ENCODE measurements around the gene SLC9C2. TPM values are rescaled to one million over a fixed set of nuclear protein-coding genes. Genes with fewer than 3 reads are reported as not detected.

SLC9C2 gene
- total and polyA plus RNA-seq, 8 donors: 2.6 TPM; not detected in 7

DNA sequence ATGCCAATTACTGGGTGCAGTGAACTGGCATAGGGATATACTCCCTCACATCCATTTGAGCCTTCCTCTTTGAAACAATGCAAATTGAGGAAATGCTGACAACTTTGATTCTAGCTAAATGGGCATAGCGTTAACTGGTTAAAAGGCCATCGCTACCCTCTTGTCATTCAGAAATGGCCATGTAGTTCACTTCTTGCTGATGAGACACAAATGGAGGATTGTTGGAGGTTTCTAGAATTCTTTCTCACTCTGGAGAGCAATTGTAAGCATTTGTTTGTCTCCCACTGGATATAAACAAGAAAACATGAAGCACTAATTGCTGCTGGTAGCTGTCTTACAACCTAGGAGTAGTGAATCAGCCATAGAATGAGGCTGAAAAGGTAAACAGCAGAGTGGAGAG, 111.4 kb downstream of the SLC9C2 start:
- H3K4me1 ChIP-seq: no peaks in the 10 kb centered on the region
- H3K9me3 ChIP-seq: no peaks in the 10 kb centered on the region

DNA sequence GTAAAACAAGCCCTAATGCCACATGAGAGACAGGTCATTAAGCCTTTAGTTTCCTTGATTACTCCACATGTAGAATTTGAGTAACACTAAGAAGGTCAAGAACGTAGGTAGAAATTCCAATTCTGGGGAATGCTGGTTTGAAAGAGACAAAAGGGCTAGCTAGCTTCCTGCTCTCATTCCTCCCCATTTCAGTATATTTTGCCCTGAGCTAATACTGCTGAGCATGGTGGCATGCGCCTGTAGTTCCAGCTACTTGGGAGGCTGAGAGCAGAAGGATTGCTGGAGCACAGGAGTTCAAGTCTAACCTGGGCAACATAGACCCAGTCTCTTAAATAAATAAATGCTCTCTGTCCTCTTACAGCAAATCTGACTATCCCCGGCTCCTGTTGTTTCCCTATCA, 112.9 kb downstream of the SLC9C2 start:
- H3K4me1 ChIP-seq: no peaks in the 10 kb centered on the region
- WGBS, 5 donors: 90 to 98% (median 98%) methylated on average over 3 of the region's 3 CpGs
- no peaks in the 10 kb centered on the region for H3K9me3 ChIP-seq
- H3K4me3 ChIP-seq: no peak overlapping the region
- no peaks in the 10 kb centered on the region for H3K27me3 ChIP-seq
- TF ChIP-seq, protein P1, sequence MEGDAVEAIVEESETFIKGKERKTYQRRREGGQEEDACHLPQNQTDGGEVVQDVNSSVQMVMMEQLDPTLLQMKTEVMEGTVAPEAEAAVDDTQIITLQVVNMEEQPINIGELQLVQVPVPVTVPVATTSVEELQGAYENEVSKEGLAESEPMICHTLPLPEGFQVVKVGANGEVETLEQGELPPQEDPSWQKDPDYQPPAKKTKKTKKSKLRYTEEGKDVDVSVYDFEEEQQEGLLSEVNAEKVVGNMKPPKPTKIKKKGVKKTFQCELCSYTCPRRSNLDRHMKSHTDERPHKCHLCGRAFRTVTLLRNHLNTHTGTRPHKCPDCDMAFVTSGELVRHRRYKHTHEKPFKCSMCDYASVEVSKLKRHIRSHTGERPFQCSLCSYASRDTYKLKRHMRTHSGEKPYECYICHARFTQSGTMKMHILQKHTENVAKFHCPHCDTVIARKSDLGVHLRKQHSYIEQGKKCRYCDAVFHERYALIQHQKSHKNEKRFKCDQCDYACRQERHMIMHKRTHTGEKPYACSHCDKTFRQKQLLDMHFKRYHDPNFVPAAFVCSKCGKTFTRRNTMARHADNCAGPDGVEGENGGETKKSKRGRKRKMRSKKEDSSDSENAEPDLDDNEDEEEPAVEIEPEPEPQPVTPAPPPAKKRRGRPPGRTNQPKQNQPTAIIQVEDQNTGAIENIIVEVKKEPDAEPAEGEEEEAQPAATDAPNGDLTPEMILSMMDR (IDR thresholded peaks at IDR 0.05): no peak
- no peak for TF ChIP-seq EP300 (IDR thresholded peaks at IDR 0.05)
- no peak for TF ChIP-seq POLR2A (IDR thresholded peaks at IDR 0.05)
- TF ChIP-seq POLR2AphosphoS5 (IDR thresholded peaks at IDR 0.05): no peak
- H3K36me3 ChIP-seq: peaks cover 39 to 67% (median 54%) of the 10 kb centered on the region in 4 donors
- no peak overlapping the region for H3K27ac ChIP-seq
- DNase-seq: no peak
- intact Hi-C loops (cut with DNase I; ENCODE audit: low total_unique reads): no loop called here

More for the DNA sequence above, 111.4 kb downstream of the SLC9C2 start:
- intact Hi-C loops (cut with DNase I; ENCODE audit: low total_unique reads): no loop called here
- Histone ChIP-seq H3K4me3 (no peak overlapping the region), H3K27me3 (no peaks in the 10 kb centered on the region), H3K27ac (no peak overlapping the region), H3K36me3 (peaks cover 24 to 52% (median 39%) of the 10 kb centered on the region in 4 donors)
- no peak for DNase-seq
- 95 to 100% (median 97%) methylated on average over 2 of the region's 2 CpGs for WGBS, 5 donors
- no peak for TF ChIP-seq EP300 (IDR thresholded peaks at IDR 0.05)
- TF ChIP-seq, protein P1 (IDR thresholded peaks at IDR 0.05): no peak
- TF ChIP-seq POLR2A (IDR thresholded peaks at IDR 0.05): no peak
- TF ChIP-seq POLR2AphosphoS5 (IDR thresholded peaks at IDR 0.05): no peak

DNA sequence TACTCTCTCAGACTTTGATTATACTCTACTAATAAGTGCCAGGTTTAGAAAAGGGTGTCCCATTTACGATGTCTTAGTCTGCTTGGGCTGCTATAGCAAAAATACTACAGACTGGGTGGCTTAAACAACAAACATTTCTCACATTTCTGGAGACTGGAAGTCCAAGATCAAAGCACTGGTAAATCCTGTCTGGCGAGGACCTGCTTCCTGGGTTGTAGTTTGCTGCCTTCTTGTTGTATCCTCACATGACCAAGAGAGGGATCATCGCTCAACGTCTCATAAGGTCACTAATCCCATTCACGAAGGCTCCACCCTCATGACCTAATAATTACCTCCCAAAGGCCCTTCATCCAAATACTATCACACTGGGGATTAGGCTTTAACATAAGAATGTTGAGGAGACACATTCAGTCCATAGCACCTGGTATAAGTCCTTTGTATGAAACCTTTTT, 113.7 kb downstream of the SLC9C2 start:
- 87 to 96% (median 93%) methylated on average over 5 of the region's 5 CpGs for WGBS, 5 donors
- Histone ChIP-seq H3K9me3 (no peaks in the 10 kb centered on the region), H3K27me3 (no peaks in the 10 kb centered on the region), H3K27ac (no peak overlapping the region), H3K4me1 (no peaks in the 10 kb centered on the region), H3K4me3 (no peak overlapping the region), H3K36me3 (peaks cover 47 to 75% (median 62%) of the 10 kb centered on the region in 4 donors)
- TF ChIP-seq, protein P1 (IDR thresholded peaks at IDR 0.05): no peak
- TF ChIP-seq POLR2A (IDR thresholded peaks at IDR 0.05) (no peak), EP300 (IDR thresholded peaks at IDR 0.05) (no peak), POLR2AphosphoS5 (IDR thresholded peaks at IDR 0.05) (no peak)
- peak in 1 of 2 donors; percentile 12 for DNase-seq
- intact Hi-C loops (cut with DNase I; ENCODE audit: low total_unique reads): no loop called here

DNA sequence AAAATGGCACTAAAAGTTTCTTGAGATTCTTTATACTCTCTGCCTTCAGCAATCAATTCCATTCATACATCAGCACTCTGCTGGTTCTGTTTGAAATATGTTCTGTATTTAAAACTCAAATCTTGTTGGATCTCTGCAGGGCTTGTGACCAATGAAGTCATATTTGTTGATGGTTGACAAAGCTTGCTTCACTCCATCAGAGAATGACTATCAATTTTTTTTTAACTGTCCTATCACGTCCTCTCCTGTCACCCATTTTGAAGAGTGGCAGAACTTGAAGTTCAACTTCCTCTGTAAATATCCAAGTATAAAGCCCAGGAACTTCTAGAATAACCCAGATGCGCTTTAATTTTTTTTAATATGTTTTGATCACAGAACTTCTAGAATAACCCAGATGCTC, 114.9 kb downstream of the SLC9C2 start:
- H3K4me1 ChIP-seq: no peaks in the 10 kb centered on the region
- WGBS, 5 donors: 77 to 93% (median 86%) methylated on average over 2 of the region's 2 CpGs
- H3K9me3 ChIP-seq: no peaks in the 10 kb centered on the region
- TF ChIP-seq POLR2A (IDR thresholded peaks at IDR 0.05) (no peak), POLR2AphosphoS5 (IDR thresholded peaks at IDR 0.05) (no peak), EP300 (IDR thresholded peaks at IDR 0.05) (no peak)
- TF ChIP-seq, protein P1 (IDR thresholded peaks at IDR 0.05): no peak
- no peak for DNase-seq
- H3K36me3 ChIP-seq: peaks cover 57 to 86% (median 73%) of the 10 kb centered on the region in 4 donors
- intact Hi-C loops (cut with DNase I; ENCODE audit: low total_unique reads): no loop called here
- no peaks in the 10 kb centered on the region for H3K27me3 ChIP-seq
- no peak overlapping the region for H3K4me3 ChIP-seq
- no peak overlapping the region for H3K27ac ChIP-seq
